ENCODE results near the gene TMEM196. TPM values are rescaled to one million over a fixed set of nuclear protein-coding genes. Genes with fewer than 3 reads are reported as not detected.
"Not testable (repeated sequence)": the region's sequence is repeated elsewhere in the genome, so short reads cannot be mapped to it uniquely, and the experiment has no call there.

Gene TMEM196
- total RNA-seq, 1 experiment from 2014 or later: not detected

- in situ Hi-C loops (cut with HindIII; ENCODE audit: low sequenced_read_pairs): no loop called here
Measured at GRCh38 chr7:19709249-19709578, 64.2 kb downstream of the TMEM196 start.

GRCh38 chr7:19708397-19709248, 64.8 kb downstream of the TMEM196 start, which contains the start of gene POLR1F:
Gene POLR1F, minus strand, starts transcription at chr7:19709037. Its CDS starts 21 bp downstream, at chr7:19709016.
- DNase-seq (ENCODE audit: low spot score): peak; percentile 97
- in situ Hi-C loops (cut with HindIII; ENCODE audit: low sequenced_read_pairs): no loop called here

More at GRCh38 chr7:19709249-19709578, 64.2 kb downstream of the TMEM196 start:
- DNase-seq (ENCODE audit: low spot score): no peak

GRCh38 chr7:19707240-19707639, 66.2 kb downstream of the TMEM196 start:
- no peak for DNase-seq (ENCODE audit: low spot score)
- in situ Hi-C loops (cut with HindIII; ENCODE audit: low sequenced_read_pairs): no loop called here

GRCh38 chr7:19705663-19706062, 67.8 kb downstream of the TMEM196 start:
- in situ Hi-C loops (cut with HindIII; ENCODE audit: low sequenced_read_pairs): no loop called here
- DNase-seq (ENCODE audit: low spot score): no peak

- in situ Hi-C loops (cut with HindIII; ENCODE audit: low sequenced_read_pairs): no loop called here
- DNase-seq (ENCODE audit: low spot score): no peak
Measured at GRCh38 chr7:19701471-19701870, 71.9 kb downstream of the TMEM196 start.

- in situ Hi-C loops (cut with HindIII; ENCODE audit: low sequenced_read_pairs): no loop called here
- no peak for DNase-seq (ENCODE audit: low spot score)
Measured at GRCh38 chr7:19700936-19701335, 72.5 kb downstream of the TMEM196 start.

GRCh38 chr7:19698331-19698730, 75.1 kb downstream of the TMEM196 start:
- no peak for DNase-seq (ENCODE audit: low spot score)
- in situ Hi-C loops (cut with HindIII; ENCODE audit: low sequenced_read_pairs): no loop called here

- in situ Hi-C loops (cut with HindIII; ENCODE audit: low sequenced_read_pairs): no loop called here
- DNase-seq (ENCODE audit: low spot score): no peak
Measured at GRCh38 chr7:19696926-19697325, 76.5 kb downstream of the TMEM196 start.

- in situ Hi-C loops (cut with HindIII; ENCODE audit: low sequenced_read_pairs): no loop called here
- no peak for DNase-seq (ENCODE audit: low spot score)
Measured at GRCh38 chr7:19692111-19692828, 81.1 kb downstream of the TMEM196 start.

- no peak for DNase-seq (ENCODE audit: low spot score)
- in situ Hi-C loops (cut with HindIII; ENCODE audit: low sequenced_read_pairs): no loop called here
Measured at GRCh38 chr7:19690736-19691135, 82.7 kb downstream of the TMEM196 start.

- in situ Hi-C loops (cut with HindIII; ENCODE audit: low sequenced_read_pairs); DNase-seq (ENCODE audit: low spot score): not testable (repeated sequence)
Measured at GRCh38 chr7:19689130-19689529, 84.3 kb downstream of the TMEM196 start.

GRCh38 chr7:19681596-19681995, 91.8 kb downstream of the TMEM196 start:
- DNase-seq (ENCODE audit: low spot score): no peak
- in situ Hi-C loops (cut with HindIII; ENCODE audit: low sequenced_read_pairs): no loop called here

GRCh38 chr7:19677180-19677579, 96.2 kb downstream of the TMEM196 start:
- no peak for DNase-seq (ENCODE audit: low spot score)
- in situ Hi-C loops (cut with HindIII; ENCODE audit: low sequenced_read_pairs): no loop called here

- in situ Hi-C loops (cut with HindIII; ENCODE audit: low sequenced_read_pairs): no loop called here
- no peak for DNase-seq (ENCODE audit: low spot score)
Measured at GRCh38 chr7:19675816-19676215, 97.6 kb downstream of the TMEM196 start.

- DNase-seq (ENCODE audit: low spot score): no peak
- in situ Hi-C loops (cut with HindIII; ENCODE audit: low sequenced_read_pairs): no loop called here
Measured at GRCh38 chr7:19674266-19674960, 99.0 kb downstream of the TMEM196 start.

GRCh38 chr7:19670806-19671205, 102.6 kb downstream of the TMEM196 start:
- no peak for DNase-seq (ENCODE audit: low spot score)
- in situ Hi-C loops (cut with HindIII; ENCODE audit: low sequenced_read_pairs): no loop called here
